Kidney epithelial cell (primary cell): ENCODE measurements around the gene NTSR2. TPM values are rescaled to one million over a fixed set of nuclear protein-coding genes. Genes with fewer than 3 reads are reported as not detected.

Source experiments
- DNase-seq: peaks from one replicate; pipeline ENCODE4 v3.0.0-alpha.2; 2010; ENCODE audit warnings: low read depth
- H3K27me3 ChIP-seq: 2 replicates; pipeline ENCODE4 v1.6.0; 2011; ENCODE audit warnings: low read length; ENCODE audit not compliant: control insufficient read depth, insufficient read depth
- H3K36me3 ChIP-seq: 2 replicates; pipeline ENCODE4 v1.5.1; 2011; ENCODE audit warnings: low read length; ENCODE audit not compliant: control insufficient read depth, insufficient read depth
- H3K4me3 ChIP-seq: 2 replicates; pipeline ENCODE4 v1.5.1; 2011; ENCODE audit warnings: low read depth, mild to moderate bottlenecking, control low read depth, low read length
- CTCF ChIP-seq: IDR thresholded peaks from 2 replicates; pipeline ENCODE4 v1.5.1; 2011; ENCODE audit warnings: mild to moderate bottlenecking, moderate library complexity, low read length, control low read depth, inconsistent platforms; ENCODE audit not compliant: insufficient read depth, poor library complexity, severe bottlenecking
- total RNA-seq: library from RNA; depleted of rRNA; stranded (reverse); fragments of >200 nt; gene quantifications from 2 replicates; pipeline ENCODE4 v1.2.3, GENCODE V29; 2015

NTSR2 gene
- total RNA-seq, 1 donor from 2014 or later, result not detected

DNA sequence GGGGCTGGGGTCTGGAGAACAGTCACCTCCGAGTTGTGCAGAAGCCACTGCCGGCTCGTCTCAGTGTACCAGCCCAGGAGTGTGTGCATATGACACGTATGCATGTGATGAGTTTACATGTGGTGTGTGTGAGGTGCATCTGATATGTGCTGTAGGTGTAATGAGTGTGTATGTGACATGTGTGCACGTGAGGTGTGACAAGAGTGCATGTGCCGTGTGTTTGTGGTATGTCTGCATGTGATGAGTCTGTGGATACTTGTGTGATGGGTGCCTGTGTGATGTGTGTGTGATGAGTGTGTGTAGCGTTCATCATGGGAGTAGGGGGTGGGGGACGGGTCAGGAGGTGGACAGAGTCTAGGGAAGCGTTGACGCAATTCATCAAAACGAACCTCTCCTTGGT is 12.8 kb downstream of the NTSR2 start:
- H3K4me3 ChIP-seq, result no peak overlapping the region
- TF ChIP-seq CTCF, result no peak
- peaks cover 2% of the 10 kb centered on the region for H3K27me3 ChIP-seq
- H3K36me3 ChIP-seq, result no peaks in the 10 kb centered on the region
- no peak for DNase-seq

DNA sequence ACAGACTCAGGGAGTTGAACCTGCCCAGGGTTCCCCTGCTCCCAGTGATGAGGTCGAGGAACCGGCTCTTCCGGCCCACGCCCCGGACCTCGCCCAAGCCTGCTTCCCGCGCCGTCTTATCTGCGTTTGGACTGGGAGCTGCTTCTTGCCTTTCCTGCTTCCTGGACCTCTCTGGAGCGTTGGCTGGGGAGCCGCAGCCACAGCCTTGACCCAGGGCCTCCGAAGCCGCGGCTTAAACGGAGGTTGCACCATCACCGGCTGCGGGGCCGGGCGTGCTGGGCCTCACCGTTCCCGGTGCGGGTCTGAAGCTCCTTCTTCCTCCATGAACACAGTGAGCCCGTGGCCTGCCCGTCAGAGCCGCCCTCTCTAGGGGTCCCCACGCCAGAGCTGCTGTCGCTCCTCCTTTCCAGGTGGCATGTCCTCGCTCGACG is 13.3 kb downstream of the NTSR2 start:
- no peak for DNase-seq
- TF ChIP-seq CTCF, result no peak
- Histone ChIP-seq H3K36me3 (no peaks in the 10 kb centered on the region), H3K27me3 (peaks cover 2% of the 10 kb centered on the region), H3K4me3 (no peak overlapping the region)

GRCh38 chr2:11656252-11656651 is 13.7 kb downstream of the NTSR2 start:
- Histone ChIP-seq H3K27me3 (peaks cover 2% of the 10 kb centered on the region), H3K4me3 (no peak overlapping the region), H3K36me3 (no peaks in the 10 kb centered on the region)
- TF ChIP-seq CTCF, result no peak
- no peak for DNase-seq

GRCh38 chr2:11655495-11655894 is 14.5 kb downstream of the NTSR2 start:
- Histone ChIP-seq H3K4me3 (no peak overlapping the region), H3K36me3 (no peaks in the 10 kb centered on the region), H3K27me3 (peaks cover 2% of the 10 kb centered on the region)
- no peak for DNase-seq
- no peak for TF ChIP-seq CTCF

- no peak for TF ChIP-seq CTCF
- H3K4me3 ChIP-seq, result no peak overlapping the region
- no peak for DNase-seq
- no peaks in the 10 kb centered on the region for H3K36me3 ChIP-seq
- no peaks in the 10 kb centered on the region for H3K27me3 ChIP-seq
Observed at GRCh38 chr2:11652553-11652952, 17.4 kb downstream of the NTSR2 start.

GRCh38 chr2:11651856-11652548 is 18.0 kb downstream of the NTSR2 start:
- no peak overlapping the region for H3K4me3 ChIP-seq
- no peaks in the 10 kb centered on the region for H3K27me3 ChIP-seq
- H3K36me3 ChIP-seq, result no peaks in the 10 kb centered on the region
- TF ChIP-seq CTCF, result no peak
- DNase-seq, result no peak
